HG03097 (cell line): ENCODE data around the gene GPX3.

ENCODE experiments used
- ATAC-seq: cut with Tn5 transposase; IDR thresholded peaks from one replicate; pipeline ENCODE4 v1.9.1; 2021; ENCODE audit not compliant: unreplicated experiment, low FRiP score

Gene GPX3, protein sequence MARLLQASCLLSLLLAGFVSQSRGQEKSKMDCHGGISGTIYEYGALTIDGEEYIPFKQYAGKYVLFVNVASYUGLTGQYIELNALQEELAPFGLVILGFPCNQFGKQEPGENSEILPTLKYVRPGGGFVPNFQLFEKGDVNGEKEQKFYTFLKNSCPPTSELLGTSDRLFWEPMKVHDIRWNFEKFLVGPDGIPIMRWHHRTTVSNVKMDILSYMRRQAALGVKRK

DNA sequence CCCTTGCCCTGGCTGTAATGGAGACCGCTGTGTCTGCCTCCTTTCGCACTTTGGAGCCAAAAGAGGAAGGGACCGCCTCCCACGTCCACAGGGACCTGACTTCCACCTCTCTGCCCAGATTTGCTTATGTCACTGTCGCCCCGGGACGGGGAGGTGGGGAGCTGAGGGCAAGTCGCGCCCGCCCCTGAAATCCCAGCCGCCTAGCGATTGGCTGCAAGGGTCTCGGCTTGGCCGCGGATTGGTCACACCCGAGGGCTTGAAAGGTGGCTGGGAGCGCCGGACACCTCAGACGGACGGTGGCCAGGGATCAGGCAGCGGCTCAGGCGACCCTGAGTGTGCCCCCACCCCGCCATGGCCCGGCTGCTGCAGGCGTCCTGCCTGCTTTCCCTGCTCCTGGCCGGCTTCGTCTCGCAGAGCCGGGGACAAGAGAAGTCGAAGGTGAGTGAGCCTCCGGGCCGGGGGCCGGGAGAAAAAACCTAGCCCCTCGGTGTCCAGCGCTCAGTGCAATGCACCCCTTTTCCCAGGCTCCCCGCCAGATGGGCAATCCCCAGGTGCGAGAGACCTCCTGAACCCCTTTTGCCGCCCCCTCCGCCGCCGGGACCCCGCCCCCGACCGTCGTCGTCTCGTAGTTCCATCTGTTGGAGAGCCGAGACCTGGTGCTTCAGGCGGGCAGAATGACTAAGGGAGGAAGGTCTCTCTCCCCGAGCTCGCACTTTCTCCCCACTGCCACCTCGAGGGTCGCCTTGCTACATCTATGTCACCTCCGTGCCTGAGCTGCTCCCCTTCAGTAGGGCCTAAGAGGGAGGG, at the start of gene GPX3:
Gene GPX3, plus strand, starts transcription at position 288 of the 807 bp plus-strand sequence. Its CDS starts 64 bp downstream, at position 352.
- ATAC-seq, result peak; percentile 54

DNA sequence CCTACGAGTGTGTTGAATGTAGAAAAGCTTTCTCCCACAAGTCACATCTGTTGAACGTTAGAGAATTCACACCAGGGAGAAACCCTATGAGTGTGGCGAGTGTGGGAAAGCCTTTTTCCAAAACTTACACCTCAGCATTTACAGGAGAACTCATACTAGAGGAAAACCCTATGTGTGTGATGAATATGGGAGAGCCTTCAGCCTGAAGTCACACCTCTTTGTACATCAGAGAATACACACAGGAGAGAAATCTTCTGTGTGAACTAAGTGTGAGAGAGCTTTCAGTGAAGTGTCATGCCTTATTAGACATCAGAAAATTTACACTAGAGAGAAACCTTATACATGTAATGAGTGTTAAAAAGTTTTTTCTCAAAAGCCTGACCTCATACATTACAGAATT, 41.8 kb upstream of the GPX3 start:
- ATAC-seq, result no peak

DNA sequence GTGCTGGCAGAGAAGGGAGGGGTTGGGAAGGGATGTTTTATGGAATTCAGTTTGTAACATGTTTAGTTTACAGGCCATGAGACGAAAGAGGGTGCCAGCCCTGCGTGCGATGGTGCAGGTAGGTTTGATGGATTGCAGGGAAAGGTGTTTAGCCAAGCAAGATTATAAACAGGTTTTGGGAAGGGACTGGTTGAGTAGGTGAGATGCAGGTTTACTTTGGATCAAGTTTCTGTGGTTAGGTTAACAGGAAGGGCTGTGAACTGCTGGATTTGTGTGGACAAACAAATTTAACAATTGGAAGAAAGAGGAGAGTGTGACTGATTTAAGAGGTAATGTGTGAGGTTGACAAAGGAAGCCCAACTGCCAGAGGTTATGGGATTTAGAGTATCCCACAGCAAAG, 32.6 kb upstream of the GPX3 start:
- ATAC-seq, result no peak

DNA sequence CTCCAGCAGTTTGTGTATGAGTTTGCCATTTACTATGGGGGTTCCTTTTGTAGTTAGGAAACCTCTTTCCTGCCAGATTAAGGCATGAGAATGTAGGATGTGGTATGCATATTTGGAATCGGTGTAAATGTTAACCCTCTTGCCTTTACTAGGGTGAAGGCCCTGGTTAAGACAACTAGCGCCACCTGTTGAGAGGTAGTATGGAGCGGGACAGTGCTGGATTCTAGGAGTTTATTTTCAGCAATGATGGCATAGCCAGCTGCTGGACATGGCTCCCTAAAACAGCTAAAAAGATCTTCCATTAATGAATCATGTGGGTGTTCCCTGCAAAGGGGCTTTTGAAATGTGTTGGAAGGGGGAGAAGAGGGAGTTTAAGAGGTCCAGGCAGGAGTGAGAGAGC, 30.7 kb upstream of the GPX3 start:
- ATAC-seq, result no peak

DNA sequence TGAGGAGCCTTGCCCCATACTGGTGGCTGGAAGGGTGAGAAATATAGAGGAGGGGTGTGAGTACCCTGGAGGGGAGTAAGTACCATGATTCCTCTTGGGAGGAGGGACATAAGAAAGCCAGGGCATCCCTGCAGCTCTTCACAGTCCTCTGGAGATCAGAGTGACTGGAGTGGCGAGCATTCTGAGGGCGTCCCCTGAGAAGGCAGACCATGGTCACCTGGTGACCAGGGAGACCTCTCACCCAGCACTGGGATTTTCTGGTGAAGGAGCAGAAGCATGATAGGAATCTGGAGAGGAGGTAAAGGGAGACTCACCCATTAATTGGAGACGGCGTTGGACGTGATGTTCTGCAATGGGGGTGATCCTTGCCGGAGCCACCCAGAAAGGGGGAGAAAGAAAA, 27.7 kb upstream of the GPX3 start:
- ATAC-seq, result no peak

DNA sequence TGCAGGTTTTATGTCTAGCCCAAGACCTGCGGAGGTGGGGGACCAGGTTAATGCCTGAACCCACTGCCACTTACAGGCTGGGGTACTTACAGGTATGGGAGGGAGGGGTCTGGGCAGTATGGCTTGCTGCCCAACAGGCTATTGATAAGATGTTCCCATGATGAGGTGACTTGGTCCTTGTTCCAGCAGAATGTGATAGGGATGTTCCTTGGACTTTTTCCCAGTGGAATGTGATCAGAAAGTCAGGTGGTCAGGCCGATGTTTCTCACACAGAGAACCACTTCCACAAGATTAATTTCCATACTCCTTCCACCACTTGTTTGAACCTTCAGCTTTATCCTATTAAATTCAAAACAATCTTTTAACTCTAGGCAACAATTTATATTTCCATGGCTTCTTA, 27.0 kb upstream of the GPX3 start:
- no peak for ATAC-seq

DNA sequence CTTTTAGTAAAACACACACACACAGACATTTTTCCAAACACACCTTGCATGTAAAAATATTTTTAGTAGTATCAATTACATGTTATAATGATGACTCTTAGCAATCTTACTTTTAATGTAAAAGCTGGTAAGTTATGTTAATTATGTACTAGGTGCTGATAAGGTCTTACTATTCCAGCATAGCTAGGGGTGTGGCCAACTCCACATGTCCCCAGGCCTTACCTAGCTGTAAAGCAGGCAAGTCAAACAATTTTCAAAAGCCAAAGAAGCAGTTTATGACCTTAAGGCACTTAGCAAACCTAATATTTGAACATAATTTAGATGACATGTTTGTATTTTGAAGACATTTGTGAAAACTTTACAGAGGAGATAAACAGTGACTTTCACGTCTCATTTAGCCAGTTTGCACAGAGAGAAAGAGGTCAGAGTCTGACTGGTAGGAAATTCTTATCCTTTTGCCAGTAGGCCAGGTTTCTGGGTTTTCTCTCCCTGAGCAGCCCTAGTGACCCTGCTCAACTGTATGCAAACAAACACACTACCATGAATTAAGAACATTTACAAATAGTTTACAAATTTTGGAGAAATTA, 26.5 kb upstream of the GPX3 start:
- ATAC-seq, result no peak

DNA sequence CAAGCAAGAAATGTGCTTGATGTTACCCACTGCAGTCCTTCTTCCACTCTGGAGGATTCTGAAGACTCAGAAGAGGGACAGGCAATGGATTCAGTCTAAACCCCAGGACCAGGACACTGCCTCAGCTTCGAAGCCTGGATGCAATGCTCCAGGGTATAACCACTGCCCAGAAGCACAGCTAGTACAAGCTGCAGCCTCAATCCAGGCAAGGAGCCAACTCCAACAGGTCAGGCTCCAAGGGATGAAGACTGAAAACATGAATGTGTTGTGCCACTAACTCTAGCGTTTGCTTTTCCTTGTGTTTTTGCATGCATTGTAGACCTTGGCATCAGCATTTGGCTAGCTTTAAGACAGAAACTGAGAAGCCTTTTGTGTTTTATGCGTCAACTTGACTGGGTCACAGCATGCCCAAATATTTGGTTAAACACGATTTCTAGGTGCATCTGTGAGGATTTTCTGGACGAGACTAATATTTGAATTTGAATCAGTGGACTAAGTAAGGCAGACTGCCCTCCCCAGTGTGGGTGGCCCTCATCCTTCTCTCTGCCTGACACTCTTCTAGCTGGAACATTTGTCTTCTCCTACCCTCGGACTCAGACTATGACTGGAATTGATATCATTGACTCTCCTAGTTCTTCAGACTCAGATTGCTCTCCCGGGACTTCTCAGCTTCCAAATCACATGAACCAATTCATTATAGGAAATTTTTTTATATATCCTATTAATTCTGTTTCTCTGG, 20.5 kb upstream of the GPX3 start:
- no peak for ATAC-seq

DNA sequence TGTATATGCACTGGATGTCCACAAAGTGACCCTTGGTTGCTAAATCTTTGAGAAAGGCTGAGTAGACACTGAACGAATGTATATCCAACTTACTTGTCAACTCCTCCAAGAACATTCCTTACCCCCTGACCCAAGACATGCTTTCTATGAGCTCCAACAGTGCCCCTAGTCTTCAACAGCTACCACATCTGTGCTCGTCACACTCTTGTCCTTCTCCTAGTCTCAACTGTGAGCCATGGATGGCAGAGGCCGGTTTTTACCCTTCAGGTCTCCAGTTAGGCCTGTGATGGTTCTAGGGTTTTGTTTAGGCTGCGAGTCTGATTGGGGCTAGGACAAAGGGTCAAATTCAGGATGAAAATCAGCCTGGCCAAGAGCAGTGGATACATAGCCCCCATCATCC, 19.0 kb upstream of the GPX3 start:
- ATAC-seq, result no peak

DNA sequence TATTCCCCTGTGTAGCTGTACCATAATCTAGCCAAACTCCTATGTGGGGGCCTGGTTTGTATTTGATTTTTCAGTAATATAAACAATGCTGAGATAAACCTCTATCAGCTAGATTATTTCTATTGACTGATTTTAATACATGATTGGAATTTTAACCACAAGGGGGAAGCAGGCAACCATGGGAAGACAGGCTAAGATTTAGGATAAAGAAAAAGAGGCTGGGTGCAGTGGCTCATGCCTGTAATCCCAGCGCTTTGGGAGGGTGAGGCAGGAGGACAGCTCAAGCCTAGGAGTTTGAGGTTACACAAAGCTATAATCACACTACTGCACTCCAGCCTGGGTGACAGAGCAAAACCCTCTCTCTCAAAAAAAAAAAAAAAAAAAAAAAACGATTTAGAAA, 18.1 kb upstream of the GPX3 start:
- ATAC-seq, result no peak

DNA sequence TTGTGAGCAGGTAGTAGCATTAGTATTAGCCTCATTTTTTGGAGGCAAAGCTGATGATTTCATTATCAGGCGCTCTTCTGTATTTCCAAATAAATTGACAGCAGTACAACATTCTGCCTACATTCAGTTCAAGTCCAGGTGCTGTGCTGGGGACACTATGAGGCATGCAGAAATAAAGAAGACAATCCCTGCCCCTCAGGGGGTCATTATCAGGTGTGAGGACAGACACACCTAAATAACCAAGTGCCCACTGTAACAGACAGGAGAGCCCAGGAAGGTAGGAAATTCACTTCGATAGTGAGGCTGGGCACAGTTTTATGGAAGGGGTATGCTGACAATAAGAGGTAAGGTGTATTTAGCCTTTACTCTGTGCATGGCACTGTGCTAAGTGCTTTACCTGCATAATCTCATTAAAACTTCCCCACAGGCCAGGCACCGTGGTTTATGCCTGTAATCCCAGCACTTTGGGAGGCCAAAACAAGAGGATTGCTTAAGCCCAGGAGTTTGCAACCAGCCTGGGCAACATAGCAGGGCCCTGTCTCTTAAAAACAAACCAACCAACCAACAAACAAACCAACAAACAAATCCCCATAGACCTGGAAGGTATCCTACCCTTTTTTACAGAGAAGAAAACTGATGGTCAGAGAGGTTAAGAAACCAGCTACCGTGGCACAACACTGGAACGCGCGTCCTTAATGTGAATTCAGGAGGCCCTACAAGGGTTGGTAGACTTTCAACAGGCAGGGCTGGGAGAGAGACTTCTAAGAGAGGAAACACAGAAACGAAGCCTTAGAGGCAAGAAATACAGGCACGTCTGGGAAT, 17.5 kb upstream of the GPX3 start:
- ATAC-seq, result no peak

DNA sequence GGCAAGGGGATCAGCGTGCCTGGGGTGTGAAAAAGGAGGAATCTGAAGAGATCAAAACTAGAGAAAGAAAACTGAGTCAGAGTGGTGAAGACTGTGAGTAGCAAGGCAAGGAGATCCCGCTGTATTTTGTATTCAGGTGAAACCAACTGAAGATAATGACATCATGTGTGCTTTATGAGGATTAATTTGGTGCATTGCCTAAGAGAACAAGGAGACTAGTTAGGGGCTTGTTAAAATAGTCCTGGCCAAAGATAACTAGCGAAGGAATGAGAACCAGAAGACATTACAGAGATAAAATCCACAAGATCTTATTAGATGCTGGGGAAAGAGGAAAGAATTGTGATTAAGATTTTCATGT, 16.9 kb upstream of the GPX3 start:
- no peak for ATAC-seq

DNA sequence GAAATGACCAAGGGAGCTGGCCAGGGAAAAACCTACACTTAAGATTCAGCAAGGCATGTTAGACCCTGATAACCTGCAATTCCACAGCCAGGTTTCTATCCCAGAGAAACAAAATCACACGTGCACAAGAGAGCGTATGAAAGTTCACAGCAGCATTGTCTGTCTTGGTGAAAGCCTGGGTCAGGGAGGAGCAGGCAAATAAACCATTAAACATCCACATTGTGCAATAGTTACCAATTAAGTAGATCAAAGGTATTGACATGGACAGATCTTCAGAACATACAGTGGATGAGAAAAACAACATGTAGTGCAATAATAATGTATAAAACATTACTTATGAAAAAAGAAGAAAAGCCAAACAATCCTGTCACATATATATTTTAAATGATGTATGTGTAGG, 15.9 kb upstream of the GPX3 start:
- ATAC-seq, result no peak

DNA sequence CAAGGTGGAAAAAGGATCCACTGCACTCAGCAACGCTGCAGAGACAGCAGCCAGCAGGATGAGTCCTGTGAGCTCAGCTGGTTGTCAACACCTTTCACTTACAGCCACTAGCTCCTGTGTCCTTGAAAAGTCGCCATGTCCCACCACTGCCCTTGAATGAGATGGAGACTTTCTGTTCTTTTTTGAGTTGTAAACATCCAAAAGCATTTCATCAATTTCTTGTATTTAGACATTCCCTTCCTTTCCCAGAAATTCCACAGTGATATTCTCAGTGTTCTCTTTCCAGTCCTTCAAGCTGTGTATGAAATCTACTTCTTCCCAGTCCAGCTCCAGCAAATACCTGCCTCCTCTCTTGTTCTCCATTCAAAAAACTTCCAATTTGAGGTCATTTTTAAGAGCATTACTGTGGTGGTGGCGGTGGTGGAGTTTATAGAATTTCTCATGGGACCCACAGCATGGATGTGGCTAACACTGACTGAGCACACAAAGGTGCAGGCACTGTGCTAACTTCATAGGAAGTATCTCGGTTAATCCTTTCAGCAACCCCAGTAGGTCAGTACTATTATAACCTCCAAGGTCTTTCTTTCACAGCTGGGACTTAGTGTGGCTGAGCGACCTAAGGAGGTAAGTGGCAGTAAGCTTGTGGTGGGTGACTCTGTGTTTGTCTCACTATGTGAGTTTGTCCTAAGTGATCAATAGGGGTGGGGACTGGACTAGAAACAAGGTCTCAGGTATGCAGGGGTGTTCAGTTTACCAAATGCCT, 15.0 kb upstream of the GPX3 start:
- no peak for ATAC-seq

DNA sequence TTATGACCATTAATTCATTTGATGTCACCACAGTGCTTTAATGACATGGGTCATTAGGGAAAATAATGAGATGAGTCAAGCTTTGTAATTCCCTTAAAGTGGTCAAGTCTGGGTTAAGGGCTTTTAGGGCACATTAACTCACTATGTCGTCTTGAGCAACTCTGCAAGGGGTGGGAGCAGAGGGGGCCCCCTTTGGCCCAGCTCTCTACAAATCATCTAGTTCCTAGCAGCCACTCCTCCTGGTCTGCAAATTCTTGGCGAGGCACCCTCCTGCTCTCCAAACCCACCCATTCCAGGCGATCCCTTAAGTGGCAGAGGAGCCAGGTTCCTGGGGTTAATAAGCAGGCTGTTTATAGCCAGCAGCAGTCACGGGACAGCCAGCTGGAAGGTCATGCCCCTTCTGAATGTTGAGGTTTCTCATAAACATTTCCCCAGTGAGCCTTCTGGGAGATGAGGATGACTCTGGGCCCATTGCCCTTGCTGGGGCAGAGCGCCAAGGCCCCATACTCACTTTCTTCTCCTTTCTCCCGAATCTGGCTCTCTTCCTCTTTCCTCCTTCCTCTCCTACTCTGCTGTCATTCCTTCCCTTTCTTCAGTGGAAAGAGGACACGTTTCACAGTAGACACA, 14.3 kb upstream of the GPX3 start:
- no peak for ATAC-seq

DNA sequence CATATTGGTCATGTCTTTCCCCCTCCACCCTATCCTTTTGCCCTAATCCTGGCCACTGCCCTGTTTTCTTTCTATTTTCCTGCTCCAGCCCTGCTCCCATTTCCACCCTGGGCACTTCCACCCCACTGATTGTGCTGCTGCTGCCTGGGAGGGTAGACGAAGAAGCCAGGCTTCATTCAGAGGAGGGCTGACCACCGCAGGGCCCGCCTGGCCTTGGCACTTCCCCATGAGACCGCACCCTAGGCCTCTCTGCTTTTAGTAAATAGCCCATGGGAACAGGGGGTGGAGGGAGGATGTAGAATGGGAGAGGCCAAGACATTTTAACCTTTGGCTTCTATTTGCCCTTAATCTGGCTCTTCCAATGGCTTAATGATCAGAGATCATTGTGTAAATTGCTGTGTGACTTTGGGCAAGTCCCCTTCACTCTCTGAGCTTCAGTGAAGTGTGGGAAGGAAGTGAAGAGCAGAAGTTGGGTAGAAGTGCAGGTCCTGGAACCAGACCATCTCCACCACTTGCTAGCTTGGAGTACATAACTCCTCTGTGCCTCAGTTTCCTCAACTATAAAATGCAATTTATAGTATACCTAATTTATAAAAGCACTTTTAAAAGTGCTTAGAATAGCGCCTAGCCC, 13.6 kb upstream of the GPX3 start:
- ATAC-seq, result no peak

DNA sequence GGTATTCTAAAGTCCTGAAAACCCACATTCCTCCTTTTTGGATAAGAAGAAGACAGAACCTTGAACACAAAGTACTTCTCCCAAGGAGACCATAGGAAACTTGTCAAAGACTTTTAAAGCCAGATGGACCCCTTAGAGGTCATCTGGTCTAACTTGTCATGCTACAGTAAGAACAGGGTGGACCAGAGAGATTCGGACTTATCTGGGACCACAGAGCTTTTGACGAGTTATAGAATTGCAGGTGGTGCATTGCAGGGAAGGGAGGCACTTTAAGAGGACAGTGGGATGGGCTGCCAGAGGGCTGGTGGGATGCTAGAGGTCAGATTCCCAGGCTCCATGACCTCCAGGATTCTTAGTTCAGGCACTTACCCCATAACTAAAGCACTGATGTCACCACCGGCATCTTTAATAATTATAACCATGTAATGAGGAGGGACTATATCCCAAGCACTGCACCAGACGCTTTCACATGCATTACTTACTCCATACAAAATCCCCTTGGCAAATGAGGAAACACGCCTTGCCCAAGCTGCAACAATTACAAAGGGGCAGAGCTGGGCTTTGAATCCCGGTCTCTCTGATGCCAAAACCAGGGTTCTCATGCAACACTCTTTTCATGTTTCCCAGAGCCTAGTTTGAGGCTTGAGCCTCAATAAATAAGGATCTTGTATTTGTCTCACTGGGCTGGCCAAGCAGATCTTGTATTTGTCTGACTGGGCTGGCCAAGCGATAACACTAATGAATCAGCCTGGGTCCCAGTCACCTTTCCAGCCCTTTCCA, 12.8 kb upstream of the GPX3 start:
- no peak for ATAC-seq

DNA sequence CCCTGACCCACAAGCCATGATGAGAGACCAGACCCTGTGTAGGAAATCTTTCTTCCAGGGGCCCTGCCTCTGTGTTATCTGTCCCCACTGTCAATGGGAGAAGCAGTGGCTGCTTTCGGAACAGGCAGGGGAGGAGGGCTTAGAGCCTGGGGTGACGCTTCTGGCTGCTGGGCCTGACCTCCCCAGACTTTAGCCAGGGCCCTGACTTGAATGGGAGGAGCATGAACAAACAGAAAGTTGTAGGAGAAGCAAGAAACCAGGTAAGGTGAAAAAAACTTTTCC, 12.2 kb upstream of the GPX3 start:
- no peak for ATAC-seq
